Measurements from ENCODE around the gene SPINK6. TPM values are rescaled to one million over a fixed set of nuclear protein-coding genes. Genes with fewer than 3 reads are reported as not detected.

The SPINK6 gene
- total and polyA plus RNA-seq, 9 of the 15 experiments (the other 6 are each of a cell fraction or from before 2014, with no cell fraction given), result not detected

DNA sequence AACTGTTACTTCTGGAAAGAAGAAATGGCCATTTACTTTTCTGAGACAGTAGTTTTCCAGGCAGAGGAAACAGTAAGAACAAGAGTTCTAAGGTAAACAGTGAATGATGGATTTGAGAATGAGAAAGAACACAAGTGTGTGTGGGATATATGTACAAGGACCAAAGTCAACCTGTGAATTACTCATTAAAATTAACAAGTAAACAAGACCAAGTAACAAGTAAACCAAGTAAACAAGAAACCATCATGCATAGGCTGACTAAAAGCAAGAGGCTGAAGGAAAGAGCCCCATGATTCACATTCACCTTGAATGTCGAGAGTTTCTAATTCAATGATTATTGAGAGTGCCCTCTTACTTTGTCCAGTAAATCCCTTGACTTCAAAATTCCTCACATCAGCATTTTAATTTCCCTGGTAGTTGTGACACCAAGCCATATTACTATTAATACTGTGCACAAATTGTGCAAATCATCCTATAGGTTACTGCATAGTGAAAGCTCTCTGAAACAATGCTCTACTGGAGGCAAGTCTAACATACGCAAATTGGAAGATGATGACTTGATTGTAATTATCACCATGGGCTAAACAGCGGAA, 25.6 kb downstream of the SPINK6 start:
- WGBS (ENCODE audit: insufficient coverage, low coverage, missing lambda C conversion rate), result 23% methylated on average over 3 of the region's 3 CpGs
- H3K9ac ChIP-seq (ENCODE audit: insufficient read depth in 1 of 2, low read depth in 2 of 2, low read length in 2 of 2), result no peak overlapping the region
- POLR2A ChIA-PET, result no interaction called here
- H3K4me1 ChIP-seq (replicated peaks in 1 of 2; ENCODE audit: control insufficient read depth in 2 of 2, insufficient read depth in 2 of 2, low read length in 2 of 2), result no peaks in the 10 kb centered on the region
- TF ChIP-seq MAFF (IDR thresholded peaks at IDR 0.05; ENCODE audit: low read length), result 0 out of 2 replicates have a peak, but pooled peaks have one; percentile 12
- TF ChIP-seq MAFG (tag; conservative IDR thresholded peaks at IDR 0.05), result peak; percentile 35; the same call in 1 of the 2 replicates
- peak; percentile 70 for TF ChIP-seq ZNF316 (IDR thresholded peaks at IDR 0.05)
- peak; percentile 45; the same call in 1 of the 2 replicates for TF ChIP-seq C11orf30 (IDR thresholded peaks at IDR 0.05; ENCODE audit: low read depth)
- no peak for TF ChIP-seq SREBF2 (CRISPR knock-in tag; IDR thresholded peaks at IDR 0.05)
- TF ChIP-seq, protein P1, sequence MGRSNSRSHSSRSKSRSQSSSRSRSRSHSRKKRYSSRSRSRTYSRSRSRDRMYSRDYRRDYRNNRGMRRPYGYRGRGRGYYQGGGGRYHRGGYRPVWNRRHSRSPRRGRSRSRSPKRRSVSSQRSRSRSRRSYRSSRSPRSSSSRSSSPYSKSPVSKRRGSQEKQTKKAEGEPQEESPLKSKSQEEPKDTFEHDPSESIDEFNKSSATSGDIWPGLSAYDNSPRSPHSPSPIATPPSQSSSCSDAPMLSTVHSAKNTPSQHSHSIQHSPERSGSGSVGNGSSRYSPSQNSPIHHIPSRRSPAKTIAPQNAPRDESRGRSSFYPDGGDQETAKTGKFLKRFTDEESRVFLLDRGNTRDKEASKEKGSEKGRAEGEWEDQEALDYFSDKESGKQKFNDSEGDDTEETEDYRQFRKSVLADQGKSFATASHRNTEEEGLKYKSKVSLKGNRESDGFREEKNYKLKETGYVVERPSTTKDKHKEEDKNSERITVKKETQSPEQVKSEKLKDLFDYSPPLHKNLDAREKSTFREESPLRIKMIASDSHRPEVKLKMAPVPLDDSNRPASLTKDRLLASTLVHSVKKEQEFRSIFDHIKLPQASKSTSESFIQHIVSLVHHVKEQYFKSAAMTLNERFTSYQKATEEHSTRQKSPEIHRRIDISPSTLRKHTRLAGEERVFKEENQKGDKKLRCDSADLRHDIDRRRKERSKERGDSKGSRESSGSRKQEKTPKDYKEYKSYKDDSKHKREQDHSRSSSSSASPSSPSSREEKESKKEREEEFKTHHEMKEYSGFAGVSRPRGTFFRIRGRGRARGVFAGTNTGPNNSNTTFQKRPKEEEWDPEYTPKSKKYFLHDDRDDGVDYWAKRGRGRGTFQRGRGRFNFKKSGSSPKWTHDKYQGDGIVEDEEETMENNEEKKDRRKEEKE (IDR thresholded peaks at IDR 0.05; ENCODE audit: borderline replicate concordance in 1 of 2, control insufficient read depth in 1 of 2, low read depth in 2 of 2, low read length in 1 of 2), result no peak
- no peak for ATAC-seq
- no peaks in the 10 kb centered on the region for H3K27me3 ChIP-seq (ENCODE audit: control insufficient read depth in 2 of 2, insufficient read depth in 2 of 2, low read length in 2 of 2)
- H3K4me2 ChIP-seq (ENCODE audit: insufficient read depth, low read length), result no peak overlapping the region; the same call in 1 of the 2 replicates
- in situ Hi-C loops (cut with MboI) (no loop called here), intact Hi-C loops (cut with micrococcal nuclease) (no loop called here)
- H3K27ac ChIP-seq (ENCODE audit: extremely low read depth, low read depth, low read length), result no peak overlapping the region
- no peak overlapping the region for H2AFZ ChIP-seq (ENCODE audit: low read depth, low read length)
- no peak overlapping the region for H3K4me3 ChIP-seq
- no peak for FAIRE-seq
- no peaks in the 10 kb centered on the region for H3K9me3 ChIP-seq (replicated peaks; ENCODE audit: control insufficient read depth, insufficient read depth, low read depth, low read length)
- CTCF ChIA-PET (ENCODE audit: low intra/inter-chr PET ratio), result no interaction called here
- no TSS peak for BruUV-seq (replicated peaks)
- H3K79me2 ChIP-seq (ENCODE audit: control insufficient read depth, insufficient read depth, low read length), result no peaks in the 10 kb centered on the region; the same call in 2 of the 3 replicates
- H3K9me1 ChIP-seq (ENCODE audit: control insufficient read depth, insufficient read depth, low read length), result no peaks in the 10 kb centered on the region
- DNase-seq (ENCODE audit: extremely low read depth in 1 of 4, low spot score in 3 of 4), result no peak
- no peaks in the 10 kb centered on the region for H4K20me1 ChIP-seq (replicated peaks; ENCODE audit: control insufficient read depth, insufficient read depth, low read length)
- no peaks in the 10 kb centered on the region for H3K36me3 ChIP-seq (ENCODE audit: control insufficient read depth, insufficient read depth, low read length)

Data from K562 (cell line).